H1 (cell line): ENCODE data around the gene LRRC42. TPM values are rescaled to one million over a fixed set of nuclear protein-coding genes. Genes with fewer than 3 reads are reported as not detected.

Experiments
- CTCF ChIA-PET: fragments of 300-600 bp; sonication (Branson Sonifier 250); formaldehyde crosslinking; loops from one replicate; lab custom pipeline; 2021; ENCODE audit not compliant: partially characterized antibody; lab: Charles Lee
- POLR2A ChIA-PET: fragments of 300-600 bp; sonication (Branson Sonifier 250); formaldehyde crosslinking; loops from one replicate; lab custom pipeline; 2021; ENCODE audit warnings: inconsistent platforms; ENCODE audit not compliant: partially characterized antibody; lab: Charles Lee
- DNase-seq, 2 experiments: peaks; one replicate each; pipeline versions ENCODE4 v3.0.0 to v3.0.0-alpha.2; 2010 to 2022; ENCODE audit warnings: low spot score in 2 of 2, low read depth in 1 of 2, mixed read lengths in 1 of 2
- FAIRE-seq: peaks from 2 replicates; lab custom pipeline; 2011; peaks lifted over from hg19 to GRCh38; lab: Jason Lieb, UNC
- H2AFZ ChIP-seq: 2 replicates; pipeline ENCODE4 v1.8.1; 2012; ENCODE audit warnings: low read length, inconsistent platforms
- H2AK5ac ChIP-seq: 2 replicates; pipeline ENCODE4 v1.6.1; 2013; ENCODE audit warnings: low read depth, low read length
- H2BK120ac ChIP-seq: replicated peaks from 2 replicates; pipeline ENCODE3; 2013; ENCODE audit warnings: low read depth, low read length, inconsistent platforms
- H2BK12ac ChIP-seq: 2 replicates; pipeline ENCODE4 v1.6.1; 2013; ENCODE audit warnings: low read depth, low read length
- H2BK15ac ChIP-seq: 2 replicates; pipeline ENCODE4 v1.6.1; 2013; ENCODE audit warnings: low read length
- H2BK20ac ChIP-seq: 2 replicates; pipeline ENCODE4 v1.6.1; 2013; ENCODE audit warnings: low read length
- H2BK5ac ChIP-seq: 2 replicates; pipeline ENCODE4 v1.6.1; 2013; ENCODE audit warnings: low read depth, low read length
- H3K14ac ChIP-seq: 2 replicates; pipeline ENCODE4 v1.6.1; 2013; ENCODE audit warnings: inconsistent platforms; ENCODE audit not compliant: insufficient read length
- H3K18ac ChIP-seq: 2 replicates; pipeline ENCODE4 v1.6.1; 2013; ENCODE audit warnings: low read length; ENCODE audit errors: extremely low read depth
- H3K23ac ChIP-seq: 2 replicates; pipeline ENCODE4 v1.6.1; 2013; ENCODE audit warnings: inconsistent platforms; ENCODE audit not compliant: insufficient read length
- H3K23me2 ChIP-seq: 2 replicates; pipeline ENCODE4 v1.6.1; 2013; ENCODE audit warnings: low read depth, low read length
- H3K27ac ChIP-seq: 2 replicates; pipeline ENCODE4 v1.6.1; 2011; ENCODE audit warnings: low read depth, low read length, inconsistent platforms
- H3K27me3 ChIP-seq, 4 experiments: replicated peaks in 1 of 4; 1 replicate in 1 of 4; 2 replicates in 3 of 4; pipeline versions ENCODE4 v1.6.1 to v1.8.1; 2011 to 2013; ENCODE audit warnings: low read length in 3 of 4, mild to moderate bottlenecking in 3 of 4, inconsistent platforms in 2 of 4, mixed read lengths in 2 of 4, moderate library complexity in 1 of 4; ENCODE audit not compliant: control insufficient read depth in 3 of 4, insufficient read depth in 3 of 4; ENCODE audit errors: extremely low read depth in 1 of 4
- H3K36me3 ChIP-seq, 4 experiments: 2 replicates each; pipeline versions ENCODE4 v1.6.1 to v1.8.1; 2011 to 2013; ENCODE audit warnings: mild to moderate bottlenecking in 4 of 4, low read length in 3 of 4, moderate library complexity in 2 of 4, control low read depth in 1 of 4, inconsistent platforms in 1 of 4; ENCODE audit not compliant: insufficient read depth in 4 of 4, control insufficient read depth in 2 of 4
- H3K4ac ChIP-seq: replicated peaks from 2 replicates; pipeline ENCODE3; 2013; ENCODE audit warnings: low read length, low read depth, mixed read lengths, inconsistent platforms; ENCODE audit not compliant: insufficient read length
- H3K4me1 ChIP-seq, 4 experiments: replicated peaks in 1 of 4; 1 replicate in 1 of 4; 2 replicates in 3 of 4; pipeline versions ENCODE4 v1.6.1 to v1.8.1; 2011 to 2013; ENCODE audit warnings: low read length in 3 of 4, inconsistent platforms in 2 of 4, mixed read lengths in 1 of 4; ENCODE audit not compliant: insufficient read depth in 4 of 4, control insufficient read depth in 3 of 4
- H3K4me2 ChIP-seq, 2 experiments: 2 replicates each; pipeline versions ENCODE4 v1.6.1 to v1.8.1; 2011 to 2013; ENCODE audit warnings: low read depth in 2 of 2, low read length in 2 of 2, control low read depth in 1 of 2, inconsistent platforms in 1 of 2, mild to moderate bottlenecking in 1 of 2; ENCODE audit not compliant: insufficient read depth in 1 of 2
- H3K4me3 ChIP-seq, 4 experiments: fragments of 200-600, 300-600 bp in 1 of 4; sonication (generic), shearing (Covaris generic), sonication (Bioruptor Twin) in 1 of 4; 2 replicates each; pipeline versions ENCODE4 v1.5.1 to v1.8.1; 2011 to 2016; ENCODE audit warnings: low read length in 4 of 4, low read depth in 3 of 4, control low read depth in 2 of 4, inconsistent platforms in 2 of 4, mild to moderate bottlenecking in 2 of 4, mixed read lengths in 1 of 4, moderate library complexity in 1 of 4; ENCODE audit not compliant: insufficient read depth in 2 of 4; ENCODE audit errors: extremely low read depth in 1 of 4
- H3K56ac ChIP-seq: replicated peaks from 2 replicates; pipeline ENCODE3; 2013; ENCODE audit warnings: low read depth, mild to moderate bottlenecking, mixed read lengths, low read length, inconsistent platforms; ENCODE audit not compliant: insufficient read length
- H3K79me1 ChIP-seq: 2 replicates; pipeline ENCODE4 v1.6.1; 2013; ENCODE audit warnings: low read depth, low read length, control low read depth
- H3K79me2 ChIP-seq, 2 experiments: 2 replicates each; pipeline versions ENCODE4 v1.6.1 to v1.8.1; 2012 to 2013; ENCODE audit warnings: low read length in 2 of 2, mild to moderate bottlenecking in 2 of 2, inconsistent platforms in 1 of 2; ENCODE audit not compliant: insufficient read depth in 2 of 2, control insufficient read depth in 1 of 2
- H3K9ac ChIP-seq, 4 experiments: replicated peaks in 1 of 4; 1 replicate in 1 of 4; 2 replicates in 3 of 4; pipeline versions ENCODE4 v1.6.1 to v1.8.1; 2011 to 2013; ENCODE audit warnings: low read depth in 3 of 4, low read length in 3 of 4, control low read depth in 2 of 4, mild to moderate bottlenecking in 2 of 4, moderate library complexity in 2 of 4, inconsistent platforms in 1 of 4; ENCODE audit errors: extremely low read depth in 1 of 4
- H3K9me3 ChIP-seq, 2 experiments: 2 replicates each; pipeline versions ENCODE4 v1.6.1 to v1.8.1; 2012 to 2013; ENCODE audit warnings: mild to moderate bottlenecking in 2 of 2, moderate library complexity in 2 of 2, control low read depth in 1 of 2, inconsistent platforms in 1 of 2, low read depth in 1 of 2, low read length in 1 of 2, mixed read lengths in 1 of 2; ENCODE audit not compliant: insufficient read depth in 2 of 2
- H4K20me1 ChIP-seq, 2 experiments: replicated peaks in 1 of 2; 2 replicates each; pipeline versions ENCODE3 to v1.8.1; 2011 to 2013; ENCODE audit warnings: inconsistent platforms in 2 of 2, low read length in 2 of 2, mild to moderate bottlenecking in 1 of 2; ENCODE audit not compliant: insufficient read depth in 2 of 2, control insufficient read depth in 1 of 2
- H4K5ac ChIP-seq: 2 replicates; pipeline ENCODE4 v1.6.1; 2013; ENCODE audit warnings: low read length, low read depth, mixed read lengths, inconsistent platforms; ENCODE audit not compliant: insufficient read length
- H4K8ac ChIP-seq: 2 replicates; pipeline ENCODE4 v1.8.0; 2013; ENCODE audit warnings: mild to moderate bottlenecking, moderate library complexity, low read length, inconsistent platforms; ENCODE audit not compliant: insufficient read depth; ENCODE audit errors: extremely low read depth
- H4K91ac ChIP-seq: replicated peaks from 2 replicates; pipeline ENCODE3; 2013; ENCODE audit warnings: low read length, mixed read lengths, inconsistent platforms; ENCODE audit not compliant: insufficient read length
- CTCF ChIP-seq, 3 experiments: IDR thresholded peaks; 1 replicate in 2 of 3; 2 replicates in 1 of 3; pipeline versions ENCODE4 v1.5.1 to v1.6.1; 2011; ENCODE audit warnings: low read length in 3 of 3, mild to moderate bottlenecking in 3 of 3, inconsistent platforms in 2 of 3, low read depth in 1 of 3, moderate library complexity in 1 of 3; ENCODE audit not compliant: insufficient read depth in 1 of 3; ENCODE audit errors: control extremely low read depth in 1 of 3
- GTF2F1 ChIP-seq: IDR thresholded peaks from 2 replicates; pipeline ENCODE4 v1.6.1; 2012; ENCODE audit warnings: low read depth, low read length, improper control_type of control experiment, borderline replicate concordance
- KDM4A ChIP-seq: IDR thresholded peaks from one replicate; pipeline ENCODE4 v1.7.1; 2012; ENCODE audit warnings: low read depth, mild to moderate bottlenecking, moderate library complexity, low read length, inconsistent platforms; ENCODE audit not compliant: severe bottlenecking
- PHF8 ChIP-seq: fragments of 200-600 bp; sonication (generic); conservative IDR thresholded peaks from 2 replicates; pipeline ENCODE4 v1.7.1; 2012; ENCODE audit warnings: low read depth, mild to moderate bottlenecking, inconsistent platforms, low read length, moderate library complexity
- RAD21 ChIP-seq, 2 experiments: IDR thresholded peaks in 1 of 2; conservative IDR thresholded peaks in 1 of 2; 2 replicates each; pipeline ENCODE4 v1.6.1; 2011; ENCODE audit warnings: low read depth in 2 of 2, low read length in 2 of 2, improper control_type of control experiment in 1 of 2, inconsistent platforms in 1 of 2, mild to moderate bottlenecking in 1 of 2, moderate library complexity in 1 of 2
- polyA plus RNA-seq, 7 experiments: library from polyadenylated mRNA; depleted of rRNA in 3 of 7; stranded (reverse) in 5 of 7; unstranded in 2 of 7; fragments of >200 nt in 5 of 7; fragments of 200-250 nt in 2 of 7; gene quantifications; 1 replicate in 5 of 7; 2 replicates in 1 of 7; 4 replicates in 1 of 7; pipeline versions ENCODE4 v1.2.1 to v1.2.3, GENCODE V29; 2011 to 2013; ENCODE audit warnings: missing spikeins in 2 of 7, mixed read lengths in 2 of 7
- total RNA-seq: library from RNA; stranded (reverse); fragmentation: NEBNext Ultra II Directional; extraction: Animal tissue kit (Norgen Biotek cat#: 25700); gene quantifications from 2 replicates; pipeline ENCODE4 v1.2.1, GENCODE V29; 2021

The LRRC42 gene
- total and polyA plus RNA-seq, 2 of the 8 experiments (the other 6 are each of a cell fraction or from before 2014, with no cell fraction given), result 38.2 to 54.1 TPM

- H3K14ac ChIP-seq, result no peak overlapping the region
- H2BK12ac ChIP-seq, result no peak overlapping the region
- H2BK15ac ChIP-seq, result no peak overlapping the region
- no peak overlapping the region for H3K56ac ChIP-seq
- no peak overlapping the region for H3K23ac ChIP-seq
- no peak overlapping the region for H3K18ac ChIP-seq
- H3K36me3 ChIP-seq, result peaks cover 19 to 55% (median 31%) of the 10 kb centered on the region in 4 experiments
- no peak overlapping the region for H3K4me2 ChIP-seq
- H3K9ac ChIP-seq, result no peak overlapping the region
- no peaks in the 10 kb centered on the region for H3K23me2 ChIP-seq
- CTCF ChIA-PET, result interaction anchor here (0.6 to 7.2 kb wide), 58 partner anchors 10 to 1387 kb away, joined by 3 to 114 read pairs (median 5); partner anchors contain the start of genes IFT25, LRRC42 and YIPF1
- H2BK120ac ChIP-seq, result no peak overlapping the region
- H3K79me2 ChIP-seq, result 0 out of 4 replicates have a peak, but pooled peaks cover 0 to under 1% of the 10 kb centered on the region in 2 experiments
- no peaks in the 10 kb centered on the region; the same call in 1 of the 2 replicates for H3K79me1 ChIP-seq
- H3K4ac ChIP-seq, result no peak overlapping the region
- no peak overlapping the region for H4K8ac ChIP-seq
- FAIRE-seq, result no peak
- H2BK20ac ChIP-seq, result no peak overlapping the region
- H4K5ac ChIP-seq, result no peak overlapping the region
- H3K27me3 ChIP-seq, result no peaks in the 10 kb centered on the region
- DNase-seq, result no peak
- H2AFZ ChIP-seq, result no peak overlapping the region
- H3K9me3 ChIP-seq, result no peaks in the 10 kb centered on the region
- H3K4me1 ChIP-seq, result peaks cover 0 to 10% (median 0%) of the 10 kb centered on the region in 4 experiments; a peak in 4 of 7 replicates
- H3K27ac ChIP-seq, result no peak overlapping the region
- H4K20me1 ChIP-seq, result peaks cover 0 to 2% of the 10 kb centered on the region in 2 experiments
- H2BK5ac ChIP-seq, result no peak overlapping the region
- no peak overlapping the region for H2AK5ac ChIP-seq
- TF ChIP-seq GTF2F1 (no peak), KDM4A (no peak), PHF8 (no peak), RAD21 (IDR thresholded peaks at IDR 0.05 in 1 of 2, conservative IDR thresholded peaks at IDR 0.05 in 1 of 2; ENCODE audit: low read depth in 2 of 2, low read length in 2 of 2) (peak; percentile 61 to 63), CTCF (IDR thresholded peaks at IDR 0.05; ENCODE audit: control extremely low read depth in 1 of 3, insufficient read depth in 1 of 3, low read depth in 1 of 3, low read length in 3 of 3) (peak in 2 of 3 experiments; percentile 52 to 58; a peak in 2 of 4 replicates)
- TF ChIP-seq, all 59 proteins: peak for 2
- H4K91ac ChIP-seq, result no peak overlapping the region
- H3K4me3 ChIP-seq, result no peak overlapping the region
- POLR2A ChIA-PET, result interaction anchor here (0.7 to 1.7 kb wide), 8 partner anchors 13 to 217 kb away, joined by 3 to 4 read pairs (median 3); partner anchors contain the start of gene LRRC42
These were observed 13.6 kb downstream of the LRRC42 start for GRCh38 chr1:53959664-53960250.
